Nephron progenitor cell (in vitro differentiated cells): ENCODE data around the gene MXI1.
"Not testable (repeated sequence)": the region's sequence is repeated elsewhere in the genome, so short reads cannot be mapped to it uniquely, and the experiment has no call there.

ENCODE experiments used
- DNase-seq: peaks from one replicate; pipeline ENCODE4 v3.0.0; 2021
- H3K27ac Mint-ChIP-seq: 2 replicates; pipeline ENCODE4 v1.8.0; 2021; ENCODE audit warnings: mild to moderate bottlenecking, moderate library complexity, mixed read lengths
- H3K27me3 Mint-ChIP-seq: 2 replicates; pipeline ENCODE4 v1.8.0; 2021; ENCODE audit warnings: mild to moderate bottlenecking, low read depth, mixed read lengths; ENCODE audit not compliant: poor library complexity
- H3K36me3 Mint-ChIP-seq: 2 replicates; pipeline ENCODE4 v1.8.0; 2021; ENCODE audit warnings: low read depth, mixed read lengths
- H3K4me1 Mint-ChIP-seq: 2 replicates; pipeline ENCODE4 v1.8.0; 2021; ENCODE audit warnings: mixed read lengths
- H3K4me3 Mint-ChIP-seq: 2 replicates; pipeline ENCODE4 v1.8.0; 2021; ENCODE audit warnings: mild to moderate bottlenecking, moderate library complexity, mixed read lengths
- H3K9me3 Mint-ChIP-seq: 2 replicates; pipeline ENCODE4 v1.8.0; 2021; ENCODE audit warnings: mild to moderate bottlenecking, moderate library complexity, mixed read lengths
- TF ChIP-seq, protein P1 (sequence below): fragments of 200-600 bp; sonication (generic); IDR thresholded peaks from 2 replicates; pipeline ENCODE4 v1.5.0; 2021; ENCODE audit warnings: antibody characterized with exemption

Gene MXI1

DNA sequence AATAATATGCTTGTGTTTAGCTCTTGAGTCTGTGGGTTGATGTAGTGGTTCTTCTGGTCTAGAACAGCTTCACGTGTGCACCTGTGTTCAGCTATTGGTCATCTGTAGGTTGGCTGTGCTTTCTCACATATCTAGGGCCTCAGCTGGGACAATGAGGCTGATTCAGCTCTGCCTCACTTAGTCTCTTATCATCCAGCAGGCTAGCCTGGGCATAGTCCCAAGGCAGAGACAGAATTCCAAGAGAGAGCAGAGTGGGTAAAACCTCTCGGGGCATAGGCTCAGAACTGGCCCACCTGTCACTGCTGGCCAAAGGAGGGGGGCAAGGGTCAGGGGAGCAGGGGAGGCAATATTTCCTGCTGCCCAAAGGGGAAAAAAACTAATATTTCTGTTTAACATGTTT lies 32.0 kb upstream of the MXI1 start:
- no peaks in the 10 kb centered on the region for H3K36me3 Mint-ChIP-seq
- peaks cover 17% of the 10 kb centered on the region for H3K4me1 Mint-ChIP-seq
- H3K9me3 Mint-ChIP-seq: no peaks in the 10 kb centered on the region
- no peak overlapping the region for H3K4me3 Mint-ChIP-seq
- no peak overlapping the region for H3K27ac Mint-ChIP-seq
- peaks cover 67% of the 10 kb centered on the region for H3K27me3 Mint-ChIP-seq
- TF ChIP-seq, protein P1, sequence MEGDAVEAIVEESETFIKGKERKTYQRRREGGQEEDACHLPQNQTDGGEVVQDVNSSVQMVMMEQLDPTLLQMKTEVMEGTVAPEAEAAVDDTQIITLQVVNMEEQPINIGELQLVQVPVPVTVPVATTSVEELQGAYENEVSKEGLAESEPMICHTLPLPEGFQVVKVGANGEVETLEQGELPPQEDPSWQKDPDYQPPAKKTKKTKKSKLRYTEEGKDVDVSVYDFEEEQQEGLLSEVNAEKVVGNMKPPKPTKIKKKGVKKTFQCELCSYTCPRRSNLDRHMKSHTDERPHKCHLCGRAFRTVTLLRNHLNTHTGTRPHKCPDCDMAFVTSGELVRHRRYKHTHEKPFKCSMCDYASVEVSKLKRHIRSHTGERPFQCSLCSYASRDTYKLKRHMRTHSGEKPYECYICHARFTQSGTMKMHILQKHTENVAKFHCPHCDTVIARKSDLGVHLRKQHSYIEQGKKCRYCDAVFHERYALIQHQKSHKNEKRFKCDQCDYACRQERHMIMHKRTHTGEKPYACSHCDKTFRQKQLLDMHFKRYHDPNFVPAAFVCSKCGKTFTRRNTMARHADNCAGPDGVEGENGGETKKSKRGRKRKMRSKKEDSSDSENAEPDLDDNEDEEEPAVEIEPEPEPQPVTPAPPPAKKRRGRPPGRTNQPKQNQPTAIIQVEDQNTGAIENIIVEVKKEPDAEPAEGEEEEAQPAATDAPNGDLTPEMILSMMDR: no peak
- no peak for DNase-seq

GRCh38 chr10:110176141-110177030 lies 31.0 kb upstream of the MXI1 start:
- Mint-ChIP-seq H3K4me3 (no peak overlapping the region), H3K36me3 (no peaks in the 10 kb centered on the region), H3K9me3 (no peaks in the 10 kb centered on the region), H3K27me3 (peaks cover 58% of the 10 kb centered on the region), H3K4me1 (peaks cover 7% of the 10 kb centered on the region), H3K27ac (peak overlapping the region; percentile 50)
- DNase-seq: peak; percentile 26
- TF ChIP-seq, protein P1: no peak

- TF ChIP-seq, protein P1: no peak
- Mint-ChIP-seq H3K27me3 (peaks cover 40% of the 10 kb centered on the region), H3K36me3 (no peaks in the 10 kb centered on the region), H3K4me1 (peaks cover 7% of the 10 kb centered on the region), H3K9me3 (no peaks in the 10 kb centered on the region), H3K4me3 (no peak overlapping the region), H3K27ac (no peak overlapping the region)
- no peak for DNase-seq
Measured at GRCh38 chr10:110179220-110179619, 28.2 kb upstream of the MXI1 start.

- H3K36me3 Mint-ChIP-seq: no peaks in the 10 kb centered on the region
- TF ChIP-seq, protein P1: no peak
- H3K4me3 Mint-ChIP-seq: no peak overlapping the region
- no peak for DNase-seq
- H3K27ac Mint-ChIP-seq: no peak overlapping the region
- H3K4me1 Mint-ChIP-seq: peaks cover 3% of the 10 kb centered on the region
- H3K27me3 Mint-ChIP-seq: peaks cover 37% of the 10 kb centered on the region
- no peaks in the 10 kb centered on the region for H3K9me3 Mint-ChIP-seq
Measured at GRCh38 chr10:110181451-110181850, 26.0 kb upstream of the MXI1 start.

DNA sequence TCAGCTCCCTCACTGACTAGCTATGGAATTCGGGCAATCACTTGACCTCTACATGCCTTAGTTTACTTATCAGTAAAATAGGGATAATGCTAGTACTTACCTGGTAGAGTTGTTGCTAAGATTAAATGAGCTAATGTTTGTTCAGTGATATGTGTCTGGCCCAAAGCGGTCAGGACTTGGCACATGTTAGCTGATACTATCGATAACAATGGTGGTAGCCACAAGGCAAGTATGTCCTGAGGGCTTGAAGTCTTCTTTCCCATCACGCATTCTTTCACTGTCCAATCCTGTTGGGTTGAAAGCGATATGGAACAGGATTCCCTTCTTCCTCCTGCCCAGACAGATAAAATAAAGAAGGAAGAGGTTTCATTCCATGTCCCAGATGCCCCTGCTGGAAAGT lies 25.5 kb upstream of the MXI1 start:
- peaks cover 38% of the 10 kb centered on the region for H3K27me3 Mint-ChIP-seq
- H3K36me3 Mint-ChIP-seq: no peaks in the 10 kb centered on the region
- H3K4me1 Mint-ChIP-seq: no peaks in the 10 kb centered on the region
- TF ChIP-seq, protein P1: no peak
- no peak for DNase-seq
- no peaks in the 10 kb centered on the region for H3K9me3 Mint-ChIP-seq
- H3K27ac Mint-ChIP-seq: no peak overlapping the region
- no peak overlapping the region for H3K4me3 Mint-ChIP-seq

DNA sequence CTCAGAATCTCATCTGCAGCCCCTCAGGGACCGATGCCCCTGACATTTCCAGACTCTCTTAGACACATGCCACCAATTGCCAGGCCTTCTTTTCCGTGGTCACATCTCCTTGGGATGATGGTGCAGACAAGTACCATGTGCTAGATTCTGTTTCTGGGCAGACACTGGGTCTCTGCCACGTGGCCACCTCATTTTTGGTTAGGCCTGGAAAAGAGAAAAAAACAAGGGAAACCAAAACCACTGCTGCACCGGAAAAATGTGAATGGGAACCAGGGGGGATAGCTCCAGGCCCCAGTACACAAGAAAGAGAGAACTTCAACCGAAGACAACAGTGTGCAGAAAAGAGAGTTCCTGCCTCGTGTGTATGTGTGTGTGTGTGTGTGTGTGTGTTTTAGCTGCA lies 23.0 kb upstream of the MXI1 start:
- H3K27me3 Mint-ChIP-seq: peaks cover 29% of the 10 kb centered on the region
- H3K4me3 Mint-ChIP-seq: no peak overlapping the region
- no peaks in the 10 kb centered on the region for H3K4me1 Mint-ChIP-seq
- no peaks in the 10 kb centered on the region for H3K9me3 Mint-ChIP-seq
- H3K27ac Mint-ChIP-seq: no peak overlapping the region
- H3K36me3 Mint-ChIP-seq: no peaks in the 10 kb centered on the region
- TF ChIP-seq, protein P1: no peak
- DNase-seq: no peak

DNA sequence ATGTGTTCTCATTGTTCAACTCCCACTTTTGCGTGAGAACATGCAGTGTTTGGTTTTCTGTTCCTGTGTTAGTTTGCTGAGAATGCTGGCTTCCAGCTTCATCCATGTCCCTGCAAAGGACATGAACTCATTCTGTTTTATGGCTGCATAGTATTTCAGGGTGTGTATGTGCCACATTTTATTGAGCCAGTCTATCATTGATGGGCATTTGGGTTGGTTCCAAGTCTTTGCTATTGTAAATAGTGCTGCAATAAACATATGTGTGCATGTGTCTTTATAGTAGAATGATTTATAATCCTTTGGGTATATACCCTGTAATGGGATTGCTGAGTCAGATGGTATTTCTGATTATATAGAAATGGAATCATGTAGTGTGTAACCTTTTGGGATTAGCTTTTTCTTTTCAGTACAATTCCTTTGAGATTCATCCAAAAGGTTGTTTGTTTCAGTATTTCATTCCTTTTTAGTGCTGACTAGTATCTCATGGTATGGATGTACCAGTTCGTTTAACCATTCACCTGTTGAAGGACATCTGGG lies 21.7 kb upstream of the MXI1 start:
- H3K9me3 Mint-ChIP-seq, H3K36me3 Mint-ChIP-seq, H3K4me3 Mint-ChIP-seq, DNase-seq, H3K27ac Mint-ChIP-seq, H3K4me1 Mint-ChIP-seq: not testable (repeated sequence)
- H3K27me3 Mint-ChIP-seq: peaks cover 38% of the 10 kb centered on the region
